K562 (cell line): ENCODE measurements around the gene GUCA1A. TPM values are rescaled to one million over a fixed set of nuclear protein-coding genes. Genes with fewer than 3 reads are reported as not detected.
A peak's percentile ranks its signal among the peaks of the same experiment; 100 is the strongest.

Experiments
- HNRNPL ChIP-seq: fragments of 200-400 bp; formaldehyde crosslinking; IDR thresholded peaks from 2 replicates; pipeline ENCODE4 v1.6.1; 2017; ENCODE audit warnings: low read depth, mild to moderate bottlenecking, low read length
- KLF16 ChIP-seq: IDR thresholded peaks from 2 replicates; pipeline ENCODE4 v1.6.1; 2016; ENCODE audit warnings: antibody characterized with exemption
- PHB2 ChIP-seq: fragments of 450-650 bp; IDR thresholded peaks from 2 replicates; pipeline ENCODE4 v1.6.1; 2017; ENCODE audit warnings: low read depth
- REST ChIP-seq, 2 experiments: fragments of 450-650 bp; formaldehyde crosslinking in 1 of 2; IDR thresholded peaks; 2 replicates each; pipeline versions ENCODE4 v1.4.0 to v1.6.1; 2014 to 2020; ENCODE audit warnings: mild to moderate bottlenecking in 2 of 2, borderline replicate concordance in 1 of 2, low read depth in 1 of 2
- RUNX1 ChIP-seq: sonication (generic); IDR thresholded peaks from 2 replicates; pipeline ENCODE4 v1.6.1; 2016; ENCODE audit warnings: antibody characterized with exemption, low read depth
- TCF7 ChIP-seq: sonication (generic); IDR thresholded peaks from 2 replicates; pipeline ENCODE4 v1.6.1; 2016; ENCODE audit warnings: antibody characterized with exemption, borderline replicate concordance
- USF1 ChIP-seq: sonication (generic); formaldehyde crosslinking; IDR thresholded peaks from 2 replicates; pipeline ENCODE4 v1.9.0; 2022; ENCODE audit warnings: mild to moderate bottlenecking, missing genetic modification reagents
- ZFP1 ChIP-seq: fragments of 450-650 bp; formaldehyde crosslinking; IDR thresholded peaks from 2 replicates; pipeline ENCODE4 v1.4.0; 2020; ENCODE audit warnings: mild to moderate bottlenecking, mixed read lengths
- polyA plus RNA-seq, 8 experiments: library from polyadenylated mRNA; depleted of rRNA in 4 of 8; stranded (reverse) in 5 of 8; unstranded in 3 of 8; fragments of >200 nt; fragmentation: Nextera tagmentation in 2 of 8; fragmentation: Illumina TruSeq in 1 of 8; extraction: Ambion mirVana in 2 of 8; extraction: Trizol in 1 of 8; gene quantifications; 2 replicates each; pipeline versions ENCODE4 v1.2.1 to v1.2.3, GENCODE V29; 2011 to 2014; ENCODE audit warnings: inconsistent platforms in 1 of 8, missing spikeins in 1 of 8
- total RNA-seq, 7 experiments: library from RNA; depleted of rRNA in 6 of 7; stranded (reverse); fragments of >200 nt in 6 of 7; fragmentation: Illumina TruSeq in 2 of 7; extraction: Trizol in 2 of 7; gene quantifications; 2 replicates each; pipeline versions ENCODE4 v1.2.1 to v1.2.3, GENCODE V29; 2011 to 2021; ENCODE audit warnings: low replicate concordance in 1 of 7
- TF ChIP-seq, protein P1 (sequence below): sonication (generic); formaldehyde crosslinking; IDR thresholded peaks from 2 replicates; pipeline ENCODE4 v1.8.1; 2023; ENCODE audit warnings: mild to moderate bottlenecking, missing genetic modification reagents

GUCA1A gene
- total and polyA plus RNA-seq, 9 of the 15 experiments (the other 6 are each of a cell fraction or from before 2014, with no cell fraction given): not detected

DNA sequence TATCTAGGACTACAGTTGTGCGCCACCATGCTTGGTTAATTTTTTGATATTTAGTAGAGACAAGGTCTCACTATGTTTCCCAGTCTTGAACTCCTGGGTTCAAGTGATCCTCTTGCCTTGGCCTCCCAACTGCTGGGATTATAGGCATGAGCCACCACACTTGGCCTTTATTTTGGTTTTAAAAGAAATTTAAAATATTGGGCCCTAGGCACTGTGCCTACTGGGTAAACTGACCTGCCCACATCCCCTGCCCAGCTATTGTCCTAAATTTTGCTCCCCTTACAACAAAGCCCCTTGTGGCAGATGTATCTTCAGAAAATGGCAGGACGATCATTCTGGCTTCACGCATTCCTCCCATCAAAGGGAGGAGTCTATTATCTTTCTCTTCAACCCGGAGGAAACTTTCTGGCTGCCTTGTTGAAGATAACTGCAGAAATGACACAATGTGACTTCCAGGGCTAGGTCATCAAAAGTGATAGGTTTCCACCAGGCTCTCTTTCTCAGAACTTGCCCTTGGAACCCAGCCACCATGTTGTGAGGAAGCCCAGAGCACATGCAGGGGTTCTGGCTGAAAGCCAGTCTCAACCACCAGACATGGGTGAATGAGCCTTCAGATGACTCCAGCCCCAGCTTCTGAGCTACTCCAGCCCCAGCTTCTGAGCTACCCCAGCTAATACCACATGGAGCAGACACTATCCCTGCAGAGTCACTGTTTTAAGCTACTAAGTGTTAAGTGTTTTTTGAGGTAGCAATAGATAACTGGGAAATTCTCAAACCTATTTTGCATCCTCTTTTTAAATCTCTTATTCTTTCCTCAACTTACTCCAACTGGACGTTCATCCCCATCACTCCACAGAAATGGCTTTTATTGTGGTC lies 26.2 kb downstream of the GUCA1A start (continued):
- TF ChIP-seq KLF16 (peak; percentile 93), ZFP1 (CRISPR knock-in tag) (no peak), TCF7 (0 out of 2 replicates have a peak, but pooled peaks have one; percentile 28), USF1 (CRISPR knock-in tag) (peak; percentile 76), REST (IDR thresholded peaks at IDR 0.05; ENCODE audit: borderline replicate concordance) (peak; percentile 48), REST (CRISPR knock-in tag; IDR thresholded peaks at IDR 0.05; ENCODE audit: low read depth) (0 out of 2 replicates have a peak, but pooled peaks have one; percentile 37), HNRNPL (0 out of 2 replicates have a peak, but pooled peaks have one; percentile 27), RUNX1 (0 out of 2 replicates have a peak, but pooled peaks have one; percentile 60), PHB2 (peak; percentile 95)
- TF ChIP-seq, protein P1, sequence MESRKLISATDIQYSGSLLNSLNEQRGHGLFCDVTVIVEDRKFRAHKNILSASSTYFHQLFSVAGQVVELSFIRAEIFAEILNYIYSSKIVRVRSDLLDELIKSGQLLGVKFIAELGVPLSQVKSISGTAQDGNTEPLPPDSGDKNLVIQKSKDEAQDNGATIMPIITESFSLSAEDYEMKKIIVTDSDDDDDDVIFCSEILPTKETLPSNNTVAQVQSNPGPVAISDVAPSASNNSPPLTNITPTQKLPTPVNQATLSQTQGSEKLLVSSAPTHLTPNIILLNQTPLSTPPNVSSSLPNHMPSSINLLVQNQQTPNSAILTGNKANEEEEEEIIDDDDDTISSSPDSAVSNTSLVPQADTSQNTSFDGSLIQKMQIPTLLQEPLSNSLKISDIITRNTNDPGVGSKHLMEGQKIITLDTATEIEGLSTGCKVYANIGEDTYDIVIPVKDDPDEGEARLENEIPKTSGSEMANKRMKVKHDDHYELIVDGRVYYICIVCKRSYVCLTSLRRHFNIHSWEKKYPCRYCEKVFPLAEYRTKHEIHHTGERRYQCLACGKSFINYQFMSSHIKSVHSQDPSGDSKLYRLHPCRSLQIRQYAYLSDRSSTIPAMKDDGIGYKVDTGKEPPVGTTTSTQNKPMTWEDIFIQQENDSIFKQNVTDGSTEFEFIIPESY (CRISPR knock-in tag): peak; percentile 84
